Measurements from ENCODE around the gene CREB3L4.
"Not testable (repeated sequence)": the region's sequence is repeated elsewhere in the genome, so short reads cannot be mapped to it uniquely, and the experiment has no call there.

CREB3L4 gene

DNA sequence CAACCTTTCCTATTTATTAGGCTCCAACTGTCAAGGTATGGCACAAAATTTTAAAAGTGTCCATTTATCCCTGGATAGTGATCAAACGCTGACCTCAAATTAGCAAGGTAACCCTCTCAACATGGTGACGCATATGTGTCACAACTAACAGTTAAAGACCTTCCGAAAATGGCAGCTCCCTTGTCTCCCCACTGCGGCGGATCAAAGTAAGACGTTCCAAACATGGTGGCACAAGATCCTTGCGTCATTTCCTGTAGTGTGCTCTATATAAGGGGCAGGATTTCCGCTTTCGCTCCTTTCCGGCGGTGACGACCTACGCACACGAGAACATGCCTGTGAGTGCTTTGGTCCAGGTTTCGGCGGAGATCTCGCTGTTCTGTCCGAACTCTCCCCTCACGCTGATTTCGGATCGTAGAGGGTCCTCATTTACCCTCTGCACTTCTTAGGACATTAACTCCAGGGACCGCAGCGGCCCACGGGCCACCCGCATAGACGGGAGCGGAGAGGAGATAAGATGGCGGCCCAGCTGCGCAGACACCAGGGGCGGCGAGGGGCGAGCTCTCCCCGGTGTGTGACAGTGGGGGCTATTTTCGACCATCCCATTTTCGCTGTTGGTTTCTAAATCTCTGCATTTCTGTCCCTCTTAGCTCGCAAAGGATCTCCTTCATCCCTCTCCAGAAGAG is 22.9 kb downstream of the CREB3L4 start, which contains the start of gene RPS27:
TSS of gene RPS27 (plus strand) at position 295 of the 683 bp plus-strand sequence. CDS start at position 330, 35 bp downstream.
- peak; percentile 99 for DNase-seq

DNA sequence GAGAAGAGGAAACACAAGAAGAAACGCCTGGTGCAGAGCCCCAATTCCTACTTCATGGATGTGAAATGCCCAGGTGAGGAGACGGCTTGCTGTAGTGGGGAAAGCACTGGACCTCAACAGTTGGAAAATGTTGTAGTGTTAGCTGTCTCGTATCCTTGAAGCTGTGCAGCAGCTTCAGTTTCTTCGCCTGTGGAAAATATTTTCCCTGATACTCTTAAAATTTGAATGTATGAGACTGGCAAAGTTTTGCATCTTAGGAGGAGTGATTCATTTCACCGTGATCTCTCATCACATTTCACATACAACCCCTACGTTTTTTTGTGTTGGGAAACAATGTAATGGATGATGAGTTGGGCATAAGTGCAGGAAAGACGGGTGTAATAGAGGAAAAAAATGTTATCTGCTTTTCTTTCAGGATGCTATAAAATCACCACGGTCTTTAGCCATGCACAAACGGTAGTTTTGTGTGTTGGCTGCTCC is 23.5 kb downstream of the CREB3L4 start:
- no peak for DNase-seq

DNA sequence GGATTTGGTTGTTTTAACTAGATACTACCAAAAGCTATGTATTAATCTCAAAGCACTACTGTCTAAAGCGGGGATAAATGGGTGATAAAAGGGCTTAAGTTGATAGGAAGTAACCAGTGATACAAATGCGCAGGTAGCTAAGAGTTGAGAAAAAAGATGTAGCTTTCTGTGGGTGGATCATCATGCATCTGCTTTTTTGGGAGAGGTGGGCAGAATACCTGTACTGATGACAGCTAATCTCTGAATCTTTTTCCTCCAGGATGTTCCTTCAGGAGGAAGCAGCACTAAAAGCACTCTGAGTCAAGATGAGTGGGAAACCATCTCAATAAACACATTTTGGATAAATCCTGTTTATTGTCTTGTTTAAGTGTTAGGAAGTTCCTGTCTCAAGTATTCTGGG is 24.1 kb downstream of the CREB3L4 start:
- DNase-seq, result no peak

DNA sequence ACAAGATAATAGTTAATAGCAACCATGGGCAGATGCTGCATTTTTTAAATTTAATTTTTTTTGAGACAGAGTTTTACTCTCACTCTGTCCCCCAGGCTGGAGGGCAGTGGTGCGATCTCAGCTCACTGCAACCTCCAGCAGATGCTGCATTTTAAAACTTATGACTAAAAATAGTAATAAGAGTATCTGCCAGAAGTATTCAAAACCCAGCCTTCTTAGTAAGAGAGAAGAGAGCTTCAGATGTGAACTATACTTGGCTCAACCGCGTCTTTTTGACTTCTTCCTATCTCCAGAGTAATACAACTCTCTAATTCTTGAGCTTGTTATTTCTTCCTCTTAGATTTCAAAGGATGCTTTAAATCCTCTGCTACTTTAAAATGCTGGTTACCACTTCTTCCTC is 27.5 kb downstream of the CREB3L4 start:
- no peak for DNase-seq

DNA sequence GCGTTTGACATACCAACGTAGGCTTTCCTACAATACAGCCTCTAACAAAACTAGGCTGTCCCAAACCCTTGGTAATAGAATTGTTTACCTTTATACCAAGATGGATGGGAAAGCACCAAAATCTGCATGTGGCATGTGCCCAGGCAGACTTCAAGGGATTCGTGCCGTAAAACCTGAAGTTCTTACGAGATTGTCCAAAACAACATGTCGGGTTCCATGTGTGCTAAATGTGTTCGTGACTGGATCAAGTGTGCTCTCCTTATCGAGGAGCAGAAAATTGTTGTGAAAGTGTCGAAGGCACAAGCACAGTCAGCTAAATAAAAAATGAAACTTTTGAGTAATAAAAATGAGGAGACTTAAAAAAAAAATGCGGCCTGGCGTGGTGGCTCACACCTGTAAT is 27.9 kb downstream of the CREB3L4 start:
- no peak for DNase-seq

DNA sequence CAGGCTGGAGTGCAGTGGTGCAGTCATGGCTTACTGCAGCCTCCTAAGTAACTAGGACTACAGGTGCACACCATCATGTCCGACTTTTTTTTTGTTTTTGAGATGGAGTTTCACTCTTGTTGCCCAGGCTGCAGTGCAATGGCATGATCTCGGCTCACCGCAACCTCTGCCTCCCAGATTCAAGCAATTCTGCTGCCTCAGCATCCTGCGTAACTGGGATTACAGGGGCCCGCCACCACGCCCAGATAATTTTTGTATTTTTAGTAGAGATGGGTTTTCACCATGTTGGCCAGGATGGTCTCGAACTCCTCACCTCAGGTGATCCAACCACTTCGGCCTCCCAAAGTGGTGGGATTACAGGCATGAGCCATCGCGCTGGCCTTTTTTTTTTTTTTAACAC is 29.2 kb downstream of the CREB3L4 start:
- DNase-seq, result not testable (repeated sequence)

DNA sequence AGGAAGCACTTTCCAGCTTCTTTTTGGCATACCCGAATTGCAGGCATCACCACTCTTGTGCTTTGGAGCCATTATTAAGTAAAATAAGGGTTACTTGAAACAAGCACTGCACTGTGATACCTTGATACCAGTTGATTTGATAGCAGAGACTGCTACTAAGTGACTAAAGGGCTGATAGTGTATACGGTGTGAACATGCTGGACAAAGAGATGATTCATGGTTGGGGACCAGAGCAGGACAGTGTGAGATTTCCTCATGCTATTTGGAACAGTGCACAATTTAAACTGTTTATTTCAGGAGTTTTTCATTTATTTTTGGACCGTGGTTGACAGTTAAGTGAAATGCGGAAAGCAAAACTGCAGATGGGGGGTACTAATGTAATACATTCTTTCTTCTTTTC is 32.7 kb downstream of the CREB3L4 start:
- no peak for DNase-seq

DNA sequence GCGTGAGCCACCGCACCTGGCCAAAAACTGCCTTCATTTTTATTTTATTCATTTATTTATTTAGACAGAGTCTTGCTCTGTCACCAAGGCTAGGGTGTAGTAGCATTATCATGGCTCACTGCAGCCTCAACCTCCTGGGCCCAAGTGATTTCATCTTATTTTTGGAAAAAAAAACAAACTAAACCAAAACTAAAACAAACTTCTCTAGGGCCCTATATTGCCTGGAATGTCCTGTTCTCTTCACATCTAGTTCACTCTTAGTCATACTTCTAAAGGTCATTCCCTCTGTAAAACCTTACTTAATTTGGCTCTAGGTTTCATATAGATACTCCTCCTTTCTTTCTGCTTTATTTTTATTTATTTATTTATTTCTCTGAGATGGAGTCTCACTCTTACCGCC is 38.4 kb downstream of the CREB3L4 start:
- no peak for DNase-seq

DNA sequence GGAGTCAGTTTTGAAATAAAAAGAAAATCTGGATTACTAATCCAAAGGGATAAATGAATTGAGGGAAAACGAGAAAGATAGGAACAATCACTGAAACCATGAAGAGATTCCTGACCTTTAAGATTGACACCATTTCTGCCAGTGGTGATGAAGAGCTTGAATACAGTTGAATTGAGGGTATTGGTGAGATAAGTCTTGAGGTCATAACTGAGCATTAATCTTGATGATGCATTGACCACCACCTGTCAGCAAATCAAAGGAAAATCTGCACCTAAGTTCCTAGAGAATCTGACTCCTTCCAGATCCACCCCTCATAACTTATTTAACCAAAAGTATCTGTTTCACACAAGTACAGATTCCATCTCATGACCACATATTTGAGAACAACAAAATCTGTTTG is 44.4 kb downstream of the CREB3L4 start:
- DNase-seq, result no peak

DNA sequence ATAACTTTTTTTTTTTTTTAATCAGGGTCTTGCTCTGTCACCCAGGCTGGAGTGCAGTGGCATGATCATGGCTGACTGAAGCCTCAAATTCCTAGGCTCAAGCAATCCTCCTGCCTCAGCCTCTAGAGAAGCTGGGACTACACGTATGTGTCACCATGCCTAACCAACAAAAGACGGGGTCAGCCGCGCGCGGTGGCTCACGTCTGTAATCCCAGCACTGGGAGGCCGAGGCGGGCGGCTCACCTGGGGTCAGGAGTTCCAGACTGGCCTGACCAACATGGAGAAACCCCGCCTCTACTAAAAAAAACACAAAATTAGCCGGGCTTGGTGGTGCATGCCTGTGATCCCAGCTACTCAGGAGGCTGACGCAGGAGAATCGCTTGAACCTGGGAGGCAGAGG is 44.8 kb downstream of the CREB3L4 start:
- DNase-seq, result not testable (repeated sequence)

DNA sequence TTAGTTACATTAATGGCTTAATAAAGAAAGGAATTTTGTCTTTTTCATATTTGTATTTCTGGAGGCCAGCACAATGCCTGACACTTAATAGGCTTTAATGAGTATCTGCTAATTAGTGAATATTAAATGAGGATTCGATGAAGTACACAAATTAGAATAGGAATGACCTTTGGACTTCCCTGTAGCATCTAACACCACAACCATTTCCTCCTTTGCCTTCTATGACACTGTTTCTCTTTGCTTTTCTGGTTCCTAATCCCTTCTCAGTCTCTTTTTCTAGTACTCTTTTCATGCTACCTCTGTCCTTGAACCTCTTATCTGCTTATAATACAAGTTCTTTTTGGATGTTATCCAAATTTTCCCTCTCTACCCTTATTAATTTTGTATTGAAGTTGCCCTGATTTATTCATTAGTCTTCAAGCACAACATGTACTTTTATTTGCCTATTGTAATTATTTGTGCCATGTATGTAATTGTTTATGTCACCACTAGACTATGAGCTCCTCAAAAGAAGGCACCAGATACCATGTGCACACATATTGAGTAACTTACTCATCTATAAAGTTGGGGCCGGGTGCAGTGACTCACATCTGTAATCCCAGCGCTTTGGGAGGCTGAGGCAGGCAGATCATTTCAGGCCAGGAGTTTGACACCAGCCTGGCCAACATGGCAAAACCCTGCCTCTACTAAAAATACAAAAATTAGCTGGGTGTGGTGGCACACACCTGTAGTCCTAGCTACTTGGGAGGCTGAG is 46.6 kb downstream of the CREB3L4 start:
- DNase-seq, result no peak

DNA sequence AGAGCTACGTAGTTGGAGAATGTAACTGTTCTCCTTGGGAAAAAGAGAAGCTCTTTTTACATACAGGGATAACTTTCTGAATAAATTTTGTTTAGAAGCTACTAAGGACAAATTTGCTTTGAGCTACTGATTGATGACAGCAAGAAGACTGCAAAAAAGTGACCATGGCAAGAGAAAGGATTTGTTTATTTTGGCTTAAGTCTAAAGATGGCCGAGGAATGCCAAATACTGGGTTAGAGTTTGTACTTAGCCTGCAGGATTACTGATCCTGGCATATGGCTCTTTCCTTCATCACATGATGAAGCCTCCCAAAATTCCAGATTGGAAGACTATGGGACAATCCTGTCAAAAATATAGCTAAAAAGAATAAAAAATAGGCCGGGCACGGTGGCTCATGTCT is 51.6 kb downstream of the CREB3L4 start:
- DNase-seq, result no peak

DNA sequence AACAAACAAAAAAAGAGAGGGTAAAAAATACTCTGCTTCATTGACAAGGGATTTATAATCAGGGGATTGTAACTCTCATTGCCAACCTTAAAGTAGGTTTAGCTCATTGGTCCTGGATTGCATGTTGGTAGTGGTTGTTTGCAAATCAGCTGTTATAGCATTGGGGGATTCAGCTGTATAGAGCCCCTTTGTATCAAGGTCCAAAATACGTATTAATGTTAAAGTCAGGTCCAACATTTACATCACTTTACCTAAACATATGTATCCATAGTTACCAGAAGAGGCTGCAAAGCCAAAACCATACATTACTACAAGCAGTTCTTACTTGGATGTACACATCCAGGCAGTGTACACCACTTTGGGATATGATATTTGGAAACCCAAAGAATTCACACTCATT is 52.2 kb downstream of the CREB3L4 start:
- no peak for DNase-seq
